ENCODE measurements around the gene ZDHHC13. TPM values are rescaled to one million over a fixed set of nuclear protein-coding genes. Genes with fewer than 3 reads are reported as not detected.

Gene ZDHHC13
- total RNA-seq, 1 experiment from 2014 or later = 20.9 TPM

GRCh38 chr11:19196432-19196831, 79.5 kb downstream of the ZDHHC13 start:
- Mint-ChIP-seq H3K36me3 (no peaks in the 10 kb centered on the region), H3K27ac (no peak overlapping the region), H3K4me3 (no peak overlapping the region), H3K27me3 (ENCODE audit: low read depth) (no peaks in the 10 kb centered on the region), H3K9me3 (peaks cover 8% of the 10 kb centered on the region), H3K4me1 (no peaks in the 10 kb centered on the region)
- POLR2A ChIA-PET = no interaction called here
- ATAC-seq (no peak), DNase-seq (ENCODE audit: low spot score) (no peak)
- CTCF ChIA-PET = no interaction called here
- TF ChIP-seq ZNF512 (CRISPR knock-in tag; IDR thresholded peaks at IDR 0.05; ENCODE audit: borderline replicate concordance) = no peak
- no peak for TF ChIP-seq EMX1 (CRISPR knock-in tag; IDR thresholded peaks at IDR 0.05)
- no peak for TF ChIP-seq ATF2 (CRISPR knock-in tag; IDR thresholded peaks at IDR 0.05; ENCODE audit: borderline replicate concordance, low read depth)
- no peak for TF ChIP-seq ZNF425 (CRISPR knock-in tag; conservative IDR thresholded peaks at IDR 0.05)
- TF ChIP-seq STAT6 (CRISPR knock-in tag; conservative IDR thresholded peaks at IDR 0.05; ENCODE audit: low read depth) = no peak
- TF ChIP-seq SMAD3 (CRISPR knock-in tag; IDR thresholded peaks at IDR 0.05; ENCODE audit: borderline replicate concordance) = no peak
- no peak for TF ChIP-seq NR1H2 (CRISPR knock-in tag; IDR thresholded peaks at IDR 0.05)
- TF ChIP-seq AFF4 (CRISPR knock-in tag; IDR thresholded peaks at IDR 0.05; ENCODE audit: borderline replicate concordance) = no peak
- TF ChIP-seq ZNF138 (CRISPR knock-in tag; conservative IDR thresholded peaks at IDR 0.05) = no peak
- no peak for TF ChIP-seq FOXP1 (CRISPR knock-in tag; IDR thresholded peaks at IDR 0.05; ENCODE audit: borderline replicate concordance)

GRCh38 chr11:19199048-19199447, 82.1 kb downstream of the ZDHHC13 start:
- no peak for DNase-seq (ENCODE audit: low spot score)
- Mint-ChIP-seq H3K27ac (no peak overlapping the region), H3K4me1 (no peaks in the 10 kb centered on the region), H3K9me3 (peaks cover 8% of the 10 kb centered on the region), H3K36me3 (no peaks in the 10 kb centered on the region), H3K27me3 (ENCODE audit: low read depth) (no peaks in the 10 kb centered on the region), H3K4me3 (no peak overlapping the region)
- CTCF ChIA-PET = interaction anchor here (1.1 kb wide), 1 partner anchor 80 kb away, joined by 3 read pairs; no protein-coding TSS in a partner anchor
- TF ChIP-seq ATF2 (CRISPR knock-in tag; IDR thresholded peaks at IDR 0.05; ENCODE audit: borderline replicate concordance, low read depth) = no peak
- TF ChIP-seq IRF1 (CRISPR knock-in tag; IDR thresholded peaks at IDR 0.05) = no peak
- no peak for TF ChIP-seq ZNF423 (CRISPR knock-in tag; IDR thresholded peaks at IDR 0.05)
- no peak for TF ChIP-seq OVOL2 (CRISPR knock-in tag; IDR thresholded peaks at IDR 0.05; ENCODE audit: borderline replicate concordance)
- TF ChIP-seq PREB (CRISPR knock-in tag; IDR thresholded peaks at IDR 0.05; ENCODE audit: borderline replicate concordance) = no peak
- ATAC-seq = no peak
- POLR2A ChIA-PET = no interaction called here

Measured in WTC11 (cell line).